Thoracic aorta (tissue), 2 donors: ENCODE results near the gene MAGEE1. TPM values are rescaled to one million over a fixed set of nuclear protein-coding genes. Genes with fewer than 3 reads are reported as not detected.
A peak's percentile ranks its signal among the peaks of the same experiment; 100 is the strongest.

Experiments used
- ATAC-seq: fragments of 150-250 bp; one replicate; pipeline ENCODE4 v1.8.0; 2017; ENCODE audit warnings: low read depth; ENCODE audit not compliant: insufficient number of reproducible peaks, low FRiP score
- DNase-seq: peaks from one replicate; pipeline ENCODE4 v3.0.0-alpha.2; 2020; ENCODE audit warnings: low spot score
- H3K27ac ChIP-seq, 2 donors: fragments of 200-600 bp; sonication (generic); 1 replicate in 1 of 2; 2 replicates in 1 of 2; pipeline ENCODE4 v1.5.1; 2016; ENCODE audit warnings: mild to moderate bottlenecking in 2 of 2, moderate library complexity in 2 of 2
- H3K27me3 ChIP-seq: fragments of 200-600 bp; sonication (generic); replicated peaks from 2 replicates; pipeline ENCODE4 v1.6.0; 2016; ENCODE audit warnings: mild to moderate bottlenecking; ENCODE audit not compliant: insufficient read depth
- H3K36me3 ChIP-seq: fragments of 200-600 bp; sonication (generic); one replicate; pipeline ENCODE4 v1.5.1; 2016
- H3K4me1 ChIP-seq, 2 donors: fragments of 200-600 bp; sonication (generic); 1 replicate in 1 of 2; 2 replicates in 1 of 2; pipeline versions ENCODE4 v1.5.1 to v1.6.0; 2016; ENCODE audit warnings: low read depth in 2 of 2, mild to moderate bottlenecking in 1 of 2; ENCODE audit not compliant: control insufficient read depth in 1 of 2
- H3K4me3 ChIP-seq: fragments of 200-600 bp; sonication (generic); 2 replicates; pipeline ENCODE4 v1.5.1; 2016; ENCODE audit warnings: mild to moderate bottlenecking
- H3K9me3 ChIP-seq: fragments of 200-600 bp; sonication (generic); 2 replicates; pipeline ENCODE4 v1.5.1; 2016
- CTCF ChIP-seq: fragments of 200-600 bp; sonication (generic); IDR thresholded peaks from one replicate; pipeline ENCODE4 v1.5.1; 2019; ENCODE audit warnings: antibody characterized with exemption
- total RNA-seq, 2 donors: library from RNA; depleted of rRNA; stranded (reverse); fragments of >200 nt; gene quantifications; one replicate each; pipeline versions ENCODE4 v1.1.0 to v1.2.3, GENCODE V29; 2016

MAGEE1 gene
- 1 to 10 TPM; 3.2 to 3.7 TPM for total RNA-seq

- DNase-seq (peak; percentile 5), ATAC-seq (no peak)
- no peaks in the 10 kb centered on the region for H3K36me3 ChIP-seq
- H3K4me3 ChIP-seq: peak within 1 kb of the TSS; percentile 75
- no peaks in the 10 kb centered on the region for H3K27me3 ChIP-seq
- no peaks in the 10 kb centered on the region for H3K9me3 ChIP-seq
- H3K27ac ChIP-seq: peak within 1 kb of the TSS; percentile 22 to 49
- TF ChIP-seq CTCF: no peak
- H3K4me1 ChIP-seq: peaks cover 0 to 24% of the 10 kb centered on the region in 2 donors
Measured at GRCh38 chrX:76427560-76428242, at the start of gene MAGEE1. Gene MAGEE1, plus strand, starts transcription at chrX:76427710. Its CDS starts 221 bp downstream, at chrX:76427931.

GRCh38 chrX:76398970-76399369 lies 28.5 kb upstream of the MAGEE1 start:
- ATAC-seq: no peak
- no peak for TF ChIP-seq CTCF
- Histone ChIP-seq H3K9me3 (no peaks in the 10 kb centered on the region), H3K27me3 (no peaks in the 10 kb centered on the region), H3K36me3 (no peaks in the 10 kb centered on the region), H3K4me1 (no peaks in the 10 kb centered on the region), H3K27ac (no peak overlapping the region), H3K4me3 (no peak overlapping the region)
- DNase-seq: no peak

DNA sequence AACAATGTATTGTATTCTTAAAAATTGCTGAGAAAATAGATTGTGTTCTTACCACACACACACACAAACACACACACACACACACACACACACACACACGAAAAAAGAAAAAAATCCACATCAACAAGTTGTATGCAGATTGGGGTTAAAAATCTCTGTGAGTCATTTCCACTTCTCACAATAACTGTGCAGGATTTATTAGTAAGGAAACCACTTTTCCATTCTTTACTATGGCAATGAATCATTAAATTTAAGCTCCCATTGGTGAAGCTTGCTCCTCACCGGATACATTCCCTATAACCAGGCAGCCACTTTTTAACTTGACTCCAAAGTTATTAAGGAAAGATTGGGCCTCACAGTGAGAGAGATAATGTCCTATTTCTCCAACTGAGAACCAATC lies 19.7 kb upstream of the MAGEE1 start:
- no peak for DNase-seq
- H3K4me1 ChIP-seq: no peaks in the 10 kb centered on the region
- H3K27ac ChIP-seq: no peak overlapping the region
- no peaks in the 10 kb centered on the region for H3K36me3 ChIP-seq
- no peak overlapping the region for H3K4me3 ChIP-seq
- H3K27me3 ChIP-seq: no peaks in the 10 kb centered on the region
- no peaks in the 10 kb centered on the region for H3K9me3 ChIP-seq
- no peak for ATAC-seq
- TF ChIP-seq CTCF: no peak

GRCh38 chrX:76420237-76420636 lies 7.3 kb upstream of the MAGEE1 start:
- no peak for TF ChIP-seq CTCF
- no peak for ATAC-seq

DNA sequence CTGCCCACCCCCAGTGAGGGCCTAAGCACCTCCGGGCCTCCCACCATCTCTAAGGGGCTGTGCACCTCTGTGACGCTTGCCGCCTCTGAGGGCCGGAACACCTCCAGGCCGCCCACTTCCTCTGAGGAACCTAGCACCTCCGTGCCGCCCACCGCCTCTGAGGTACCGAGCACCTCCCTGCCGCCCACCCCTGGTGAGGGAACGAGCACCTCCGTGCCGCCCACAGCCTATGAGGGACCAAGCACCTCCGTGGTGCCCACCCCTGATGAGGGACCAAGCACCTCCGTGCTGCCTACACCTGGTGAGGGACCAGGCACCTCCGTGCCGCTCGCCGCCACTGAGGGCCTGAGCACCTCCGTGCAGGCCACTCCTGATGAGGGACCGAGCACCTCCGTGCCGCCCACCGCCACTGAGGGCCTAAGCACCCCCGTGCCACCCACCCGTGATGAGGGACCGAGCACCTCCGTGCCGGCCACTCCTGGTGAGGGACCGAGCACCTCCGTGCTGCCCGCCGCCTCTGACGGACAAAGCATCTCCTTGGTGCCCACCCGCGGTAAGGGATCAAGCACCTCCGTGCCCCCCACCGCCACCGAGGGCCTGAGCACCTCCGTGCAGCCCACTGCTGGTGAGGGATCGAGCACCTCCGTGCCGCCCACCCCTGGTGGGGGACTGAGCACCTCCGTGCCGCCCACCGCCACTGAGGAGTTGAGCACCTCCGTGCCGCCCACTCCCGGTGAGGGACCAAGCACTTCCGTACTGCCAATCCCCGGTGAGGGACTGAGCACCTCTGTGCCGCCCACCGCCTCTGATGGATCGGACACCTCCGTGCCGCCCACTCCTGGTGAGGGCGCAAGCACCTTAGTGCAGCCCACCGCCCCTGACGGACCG lies 977 bp downstream of the MAGEE1 start:
- H3K4me3 ChIP-seq: peak overlapping the region; percentile 75
- DNase-seq (no peak), ATAC-seq (no peak)
- no peaks in the 10 kb centered on the region for H3K27me3 ChIP-seq
- no peaks in the 10 kb centered on the region for H3K36me3 ChIP-seq
- TF ChIP-seq CTCF: no peak
- peaks cover 0 to 24% of the 10 kb centered on the region in 2 donors for H3K4me1 ChIP-seq
- no peaks in the 10 kb centered on the region for H3K9me3 ChIP-seq
- peak overlapping the region in 1 of 2 donors; percentile 46 for H3K27ac ChIP-seq

More at GRCh38 chrX:76420237-76420636, 7.3 kb upstream of the MAGEE1 start:
- DNase-seq: no peak
- Histone ChIP-seq H3K4me1 (no peaks in the 10 kb centered on the region), H3K9me3 (no peaks in the 10 kb centered on the region), H3K4me3 (no peak overlapping the region), H3K36me3 (no peaks in the 10 kb centered on the region), H3K27ac (no peak overlapping the region), H3K27me3 (no peaks in the 10 kb centered on the region)
